GM15510 (cell line): ENCODE measurements around the gene MEIOSIN.

Experiments used
- POLR2A ChIP-seq: IDR thresholded peaks from 3 replicates; pipeline ENCODE4 v1.6.1; 2011; ENCODE audit warnings: borderline replicate concordance; ENCODE audit not compliant: insufficient read length; ENCODE audit errors: extremely low read depth

Gene MEIOSIN

GRCh38 chr19:45781214-45782161 is 48.2 kb downstream of the MEIOSIN start:
- no peak for TF ChIP-seq POLR2A

GRCh38 chr19:45782162-45782691 is 49.0 kb downstream of the MEIOSIN start, which contains the start of gene DMPK:
TSS of gene DMPK (minus strand) at chr19:45782490. CDS start at chr19:45782352, 138 bp downstream.
- TF ChIP-seq POLR2A: no peak

DNA sequence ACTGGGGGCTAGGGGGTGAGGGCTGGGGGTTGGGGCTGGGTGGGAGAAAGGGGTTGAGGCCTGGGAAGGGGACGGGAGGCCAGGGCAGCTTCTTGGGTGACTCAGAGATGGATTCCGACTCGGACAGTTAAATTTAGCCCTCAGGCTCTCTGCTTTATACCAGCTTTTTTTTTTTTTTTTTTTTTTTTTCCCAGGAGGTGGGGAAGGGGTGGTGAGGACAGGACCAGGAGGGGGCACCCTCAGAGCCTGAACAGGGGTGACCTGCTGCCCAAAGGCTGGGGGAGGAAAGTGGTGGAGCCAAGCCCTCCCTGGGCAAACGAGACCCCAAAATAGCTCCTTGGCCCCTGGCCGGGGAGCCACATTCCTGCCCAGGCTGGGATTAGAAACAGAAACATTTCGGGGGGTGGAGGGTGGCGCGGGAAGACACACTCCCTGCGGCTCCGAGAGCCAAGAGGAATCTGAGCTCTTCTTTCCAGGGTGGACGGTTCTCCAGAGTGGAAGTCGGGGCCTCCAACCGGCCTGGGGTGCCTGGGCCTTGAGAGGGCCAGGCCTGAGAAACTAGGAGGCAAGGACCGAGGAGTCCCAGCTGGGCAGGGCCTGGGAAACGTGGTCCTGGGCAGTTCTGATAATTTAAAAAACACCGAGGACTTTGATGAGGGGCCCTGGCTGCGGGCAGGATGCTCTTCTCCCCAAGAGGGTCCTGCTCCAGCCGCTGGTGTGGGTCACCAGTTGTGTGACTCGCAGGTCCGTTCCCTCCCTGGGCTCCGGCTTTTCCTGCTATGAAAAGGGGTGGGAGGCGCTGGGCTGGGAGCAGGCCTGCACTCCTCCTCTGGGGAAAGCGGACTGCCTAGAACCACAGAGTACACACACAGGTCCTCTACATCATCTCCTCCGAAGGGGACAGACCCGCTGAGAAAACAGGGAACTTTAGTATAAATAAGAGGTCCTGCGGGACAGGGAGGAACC is 49.9 kb downstream of the MEIOSIN start:
- no peak for TF ChIP-seq POLR2A

DNA sequence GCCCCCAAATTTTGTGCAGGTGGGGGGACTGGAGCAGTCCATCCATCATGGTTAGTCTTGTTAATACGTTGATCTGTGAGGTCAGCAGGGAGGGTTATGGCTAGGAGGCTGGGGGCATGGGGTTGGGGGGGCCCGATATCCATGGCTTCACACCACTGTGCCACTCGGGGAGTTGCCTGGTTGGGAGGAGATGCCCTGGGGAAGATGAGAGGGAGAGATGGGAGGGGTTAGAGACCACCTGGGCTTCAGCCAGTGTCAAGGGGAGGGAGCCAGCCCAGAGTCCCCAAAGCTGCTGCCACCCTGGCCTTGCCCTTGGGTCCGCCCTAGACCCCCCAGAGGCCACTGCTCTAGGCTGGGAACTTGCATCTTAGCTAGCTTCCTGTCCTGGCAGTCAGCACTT is 50.9 kb downstream of the MEIOSIN start:
- TF ChIP-seq POLR2A: no peak

DNA sequence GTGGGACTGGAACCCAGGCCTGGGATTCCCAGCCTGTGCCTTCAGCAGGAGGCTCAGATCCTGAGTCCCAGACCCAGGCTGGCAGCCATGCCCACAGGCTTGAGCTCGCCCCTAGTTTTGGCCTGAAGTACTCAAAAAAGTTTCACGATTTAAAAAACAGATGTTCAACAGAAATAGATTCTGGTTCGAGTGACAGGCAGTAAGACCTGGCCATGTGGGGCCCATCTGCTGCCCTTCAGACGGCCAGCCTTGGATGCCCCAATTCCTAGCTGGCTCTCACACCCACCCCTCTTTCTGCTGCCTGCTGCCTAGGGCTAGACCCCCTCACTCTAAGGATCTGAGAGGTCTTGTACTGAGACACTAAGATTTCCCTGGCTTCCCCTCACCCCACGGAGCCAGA is 51.9 kb downstream of the MEIOSIN start:
- TF ChIP-seq POLR2A: no peak

- TF ChIP-seq POLR2A: no peak
Measured at GRCh38 chr19:45785781-45786532, 52.7 kb downstream of the MEIOSIN start.

DNA sequence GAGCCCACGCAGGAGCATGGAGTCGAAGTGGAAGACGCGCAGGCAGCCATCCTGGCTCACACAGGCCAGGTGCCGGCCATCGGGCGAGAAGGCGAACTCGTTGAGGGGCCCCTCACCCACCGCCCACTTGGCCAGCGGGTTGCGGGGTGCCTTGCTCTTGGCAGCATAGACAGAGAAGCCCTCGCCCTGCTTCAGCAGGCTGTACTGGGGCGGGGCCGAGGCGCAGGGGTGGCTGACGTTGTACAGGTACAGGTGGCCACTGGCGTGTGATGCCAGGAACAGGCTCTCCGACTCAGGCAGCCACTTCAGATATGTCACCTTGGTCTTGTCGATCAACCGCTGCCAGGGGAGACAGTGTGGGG is 53.3 kb downstream of the MEIOSIN start:
- no peak for TF ChIP-seq POLR2A

DNA sequence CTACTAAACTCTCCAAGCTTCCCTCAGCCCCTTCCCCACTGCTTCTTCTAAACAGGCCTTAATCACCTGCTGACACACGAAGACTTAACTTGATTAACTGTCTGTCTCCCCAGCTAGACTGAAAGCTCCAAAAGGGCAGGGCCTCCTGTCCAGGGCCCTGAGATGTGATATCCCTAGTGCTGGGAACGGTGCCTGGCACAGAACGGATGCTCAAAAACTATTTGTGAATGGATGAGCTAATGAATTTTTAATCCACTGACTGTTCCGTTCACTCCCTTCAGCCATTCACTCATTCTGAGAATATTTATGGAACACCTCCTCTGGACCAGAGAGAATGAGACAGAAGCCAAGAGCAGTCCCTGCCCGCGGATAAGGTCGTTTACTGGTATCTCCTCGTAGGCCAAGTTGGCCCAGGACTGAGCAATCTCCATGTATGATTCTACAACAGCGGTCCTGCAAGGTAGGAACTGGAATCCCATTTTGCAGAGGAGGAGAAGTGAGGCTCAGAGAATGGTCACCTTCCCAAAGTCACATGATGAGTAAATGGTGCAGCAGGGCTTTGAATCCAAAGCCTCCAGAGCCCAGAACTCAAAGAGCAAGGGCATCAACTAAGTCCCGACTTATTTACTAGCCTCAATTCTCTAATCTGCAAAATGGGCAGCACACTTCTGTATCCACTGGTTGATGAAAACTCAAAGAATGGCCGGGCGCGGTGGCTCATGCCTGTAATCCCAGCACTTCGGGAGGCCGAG is 56.0 kb downstream of the MEIOSIN start:
- TF ChIP-seq POLR2A: no peak

DNA sequence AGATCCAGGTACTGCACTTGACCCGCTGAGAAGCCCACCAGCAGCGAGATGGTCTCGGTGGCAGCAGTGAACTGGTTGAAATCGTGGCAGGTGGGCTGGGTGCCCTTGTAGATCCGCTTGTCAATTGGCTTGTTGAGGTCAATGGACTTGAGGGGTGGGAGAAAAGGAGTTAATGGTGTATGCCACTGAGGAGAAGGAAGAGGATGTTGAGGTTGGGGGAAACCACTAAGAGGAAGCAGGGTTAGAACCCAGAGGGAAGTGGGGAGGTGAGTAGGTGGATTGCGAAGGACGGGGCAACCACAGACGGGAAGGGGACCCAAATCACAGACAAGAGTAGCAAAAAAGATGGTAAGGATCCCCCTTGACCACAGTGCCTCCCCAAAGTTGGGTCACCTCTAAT is 57.7 kb downstream of the MEIOSIN start:
- no peak for TF ChIP-seq POLR2A

- no peak for TF ChIP-seq POLR2A
Measured at GRCh38 chr19:45791744-45792469, 58.7 kb downstream of the MEIOSIN start.

- TF ChIP-seq POLR2A: peak; percentile 85
Measured at GRCh38 chr19:45792470-45793177, 59.4 kb downstream of the MEIOSIN start, which contains the start of gene DMWD. TSS of gene DMWD (minus strand) at chr19:45792845. CDS start at chr19:45792756, 89 bp downstream.

- TF ChIP-seq POLR2A: no peak
Measured at GRCh38 chr19:45793178-45793564, 59.9 kb downstream of the MEIOSIN start.
